ENCODE measurements around the gene CEACAM4. TPM values are rescaled to one million over a fixed set of nuclear protein-coding genes. Genes with fewer than 3 reads are reported as not detected.

The CEACAM4 gene
- total and polyA plus RNA-seq, 9 of the 15 experiments (the other 6 are each of a cell fraction or from before 2014, with no cell fraction given), result not detected

DNA sequence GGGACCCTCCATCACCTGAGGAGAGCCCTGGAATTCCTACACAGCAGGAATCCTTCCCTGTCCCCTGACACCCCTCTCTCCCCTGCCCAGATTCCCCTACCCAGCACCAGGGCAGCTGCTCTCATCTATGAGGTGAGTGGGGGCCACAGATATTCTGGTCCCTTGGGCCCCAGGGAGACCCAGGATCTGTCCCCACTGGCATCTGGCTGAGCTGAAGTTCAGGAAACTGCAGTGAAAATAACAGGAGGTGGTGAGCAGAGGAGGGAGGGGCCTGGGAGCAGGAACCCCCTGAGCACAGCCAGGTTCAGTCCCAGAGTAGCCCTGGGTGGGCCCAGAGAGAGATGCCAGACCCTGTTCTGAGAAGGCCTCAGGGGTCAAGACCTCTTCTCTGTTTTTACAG lies 40.8 kb downstream of the CEACAM4 start:
- Histone ChIP-seq H3K9me3 (replicated peaks; ENCODE audit: control insufficient read depth, insufficient read depth, low read depth, low read length) (no peaks in the 10 kb centered on the region; the same call in 1 of the 2 replicates), H3K4me3 (no peak overlapping the region), H3K4me1 (replicated peaks in 1 of 2; ENCODE audit: control insufficient read depth in 2 of 2, insufficient read depth in 2 of 2, low read length in 2 of 2) (no peaks in the 10 kb centered on the region), H3K27ac (ENCODE audit: extremely low read depth, low read depth, low read length) (no peak overlapping the region), H3K36me3 (ENCODE audit: control insufficient read depth, insufficient read depth, low read length) (no peaks in the 10 kb centered on the region), H4K20me1 (replicated peaks; ENCODE audit: control insufficient read depth, insufficient read depth, low read length) (no peaks in the 10 kb centered on the region), H2AFZ (ENCODE audit: low read depth, low read length) (no peak overlapping the region), H3K79me2 (ENCODE audit: control insufficient read depth, insufficient read depth, low read length) (no peaks in the 10 kb centered on the region), H3K4me2 (ENCODE audit: insufficient read depth, low read length) (no peak overlapping the region), H3K9ac (ENCODE audit: insufficient read depth in 1 of 2, low read depth in 2 of 2, low read length in 2 of 2) (no peak overlapping the region), H3K9me1 (ENCODE audit: control insufficient read depth, insufficient read depth, low read length) (no peaks in the 10 kb centered on the region), H3K27me3 (ENCODE audit: control insufficient read depth in 2 of 2, insufficient read depth in 2 of 2, low read length in 2 of 2) (no peaks in the 10 kb centered on the region)
- intact Hi-C loops (cut with micrococcal nuclease) (no loop called here), in situ Hi-C loops (cut with MboI) (no loop called here)
- ChIA-PET CTCF (ENCODE audit: low intra/inter-chr PET ratio) (no interaction called here), POLR2A (no interaction called here)
- ATAC-seq, result no peak
- DNase-seq (ENCODE audit: extremely low read depth in 1 of 4, low spot score in 3 of 4), result no peak
- BruUV-seq (replicated peaks), result no TSS peak
- FAIRE-seq, result no peak
- no peak for TF ChIP-seq ZBTB49 (CRISPR knock-in tag; IDR thresholded peaks at IDR 0.05; ENCODE audit: borderline replicate concordance)
- no peak for TF ChIP-seq TCF7L2 (IDR thresholded peaks at IDR 0.05; ENCODE audit: low read depth, low read length)
- no peak for TF ChIP-seq EGR1 (conservative IDR thresholded peaks at IDR 0.05)
- TF ChIP-seq, protein P1, sequence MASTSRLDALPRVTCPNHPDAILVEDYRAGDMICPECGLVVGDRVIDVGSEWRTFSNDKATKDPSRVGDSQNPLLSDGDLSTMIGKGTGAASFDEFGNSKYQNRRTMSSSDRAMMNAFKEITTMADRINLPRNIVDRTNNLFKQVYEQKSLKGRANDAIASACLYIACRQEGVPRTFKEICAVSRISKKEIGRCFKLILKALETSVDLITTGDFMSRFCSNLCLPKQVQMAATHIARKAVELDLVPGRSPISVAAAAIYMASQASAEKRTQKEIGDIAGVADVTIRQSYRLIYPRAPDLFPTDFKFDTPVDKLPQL (IDR thresholded peaks at IDR 0.05; ENCODE audit: extremely low read depth, insufficient read length), result no peak
- no peak for TF ChIP-seq NFIX (CRISPR knock-in tag; IDR thresholded peaks at IDR 0.05; ENCODE audit: low read depth)
- no peak for TF ChIP-seq ZFP30 (CRISPR knock-in tag; IDR thresholded peaks at IDR 0.05; ENCODE audit: borderline replicate concordance)
- TF ChIP-seq VEZF1 (CRISPR knock-in tag; IDR thresholded peaks at IDR 0.05), result no peak
- no peak for TF ChIP-seq ZNF766 (CRISPR knock-in tag; conservative IDR thresholded peaks at IDR 0.05)
- TF ChIP-seq ARNT (IDR thresholded peaks at IDR 0.05), result no peak
- no peak for TF ChIP-seq SMARCA5 (IDR thresholded peaks at IDR 0.05)
